ENCODE measurements around the gene DDIT4.
"Not testable (repeated sequence)": the region's sequence is repeated elsewhere in the genome, so short reads cannot be mapped to it uniquely, and the experiment has no call there.

DNA sequence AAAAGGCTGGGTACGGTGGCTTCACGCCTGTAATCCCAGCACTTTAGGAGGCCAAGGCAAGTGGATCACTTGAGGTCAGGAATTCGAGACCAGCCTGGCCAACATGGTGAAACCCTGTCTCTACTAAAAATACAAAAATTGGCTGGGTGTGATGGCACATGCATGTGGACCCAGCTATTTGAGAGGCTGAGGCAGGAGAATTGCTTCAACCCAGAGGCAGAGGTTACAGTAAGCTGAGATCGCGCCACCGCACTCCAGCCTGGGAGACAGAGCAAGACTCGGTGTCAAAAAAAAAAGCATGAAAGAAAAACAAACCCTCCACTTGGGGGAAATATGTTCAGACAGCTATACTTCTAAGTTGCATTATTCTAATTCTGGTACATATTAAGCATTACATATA lies 5.9 kb downstream of the DDIT4 start:
- TF ChIP-seq, protein P1, sequence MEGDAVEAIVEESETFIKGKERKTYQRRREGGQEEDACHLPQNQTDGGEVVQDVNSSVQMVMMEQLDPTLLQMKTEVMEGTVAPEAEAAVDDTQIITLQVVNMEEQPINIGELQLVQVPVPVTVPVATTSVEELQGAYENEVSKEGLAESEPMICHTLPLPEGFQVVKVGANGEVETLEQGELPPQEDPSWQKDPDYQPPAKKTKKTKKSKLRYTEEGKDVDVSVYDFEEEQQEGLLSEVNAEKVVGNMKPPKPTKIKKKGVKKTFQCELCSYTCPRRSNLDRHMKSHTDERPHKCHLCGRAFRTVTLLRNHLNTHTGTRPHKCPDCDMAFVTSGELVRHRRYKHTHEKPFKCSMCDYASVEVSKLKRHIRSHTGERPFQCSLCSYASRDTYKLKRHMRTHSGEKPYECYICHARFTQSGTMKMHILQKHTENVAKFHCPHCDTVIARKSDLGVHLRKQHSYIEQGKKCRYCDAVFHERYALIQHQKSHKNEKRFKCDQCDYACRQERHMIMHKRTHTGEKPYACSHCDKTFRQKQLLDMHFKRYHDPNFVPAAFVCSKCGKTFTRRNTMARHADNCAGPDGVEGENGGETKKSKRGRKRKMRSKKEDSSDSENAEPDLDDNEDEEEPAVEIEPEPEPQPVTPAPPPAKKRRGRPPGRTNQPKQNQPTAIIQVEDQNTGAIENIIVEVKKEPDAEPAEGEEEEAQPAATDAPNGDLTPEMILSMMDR (IDR thresholded peaks at IDR 0.05; ENCODE audit: low read depth, low read length), result not testable (repeated sequence)
- not testable (repeated sequence) for TF ChIP-seq POLR2A (IDR thresholded peaks at IDR 0.05; ENCODE audit: extremely low read depth, insufficient read length); MYC (IDR thresholded peaks at IDR 0.05; ENCODE audit: low read depth, low read length)

Measured in NB4 (cell line).